ENCODE data around the gene CPSF3. TPM values are rescaled to one million over a fixed set of nuclear protein-coding genes. Genes with fewer than 3 reads are reported as not detected.
"Not testable (repeated sequence)": the region's sequence is repeated elsewhere in the genome, so short reads cannot be mapped to it uniquely, and the experiment has no call there.

The CPSF3 gene
- total RNA-seq, 1 experiment from 2014 or later, result 72.6 TPM

DNA sequence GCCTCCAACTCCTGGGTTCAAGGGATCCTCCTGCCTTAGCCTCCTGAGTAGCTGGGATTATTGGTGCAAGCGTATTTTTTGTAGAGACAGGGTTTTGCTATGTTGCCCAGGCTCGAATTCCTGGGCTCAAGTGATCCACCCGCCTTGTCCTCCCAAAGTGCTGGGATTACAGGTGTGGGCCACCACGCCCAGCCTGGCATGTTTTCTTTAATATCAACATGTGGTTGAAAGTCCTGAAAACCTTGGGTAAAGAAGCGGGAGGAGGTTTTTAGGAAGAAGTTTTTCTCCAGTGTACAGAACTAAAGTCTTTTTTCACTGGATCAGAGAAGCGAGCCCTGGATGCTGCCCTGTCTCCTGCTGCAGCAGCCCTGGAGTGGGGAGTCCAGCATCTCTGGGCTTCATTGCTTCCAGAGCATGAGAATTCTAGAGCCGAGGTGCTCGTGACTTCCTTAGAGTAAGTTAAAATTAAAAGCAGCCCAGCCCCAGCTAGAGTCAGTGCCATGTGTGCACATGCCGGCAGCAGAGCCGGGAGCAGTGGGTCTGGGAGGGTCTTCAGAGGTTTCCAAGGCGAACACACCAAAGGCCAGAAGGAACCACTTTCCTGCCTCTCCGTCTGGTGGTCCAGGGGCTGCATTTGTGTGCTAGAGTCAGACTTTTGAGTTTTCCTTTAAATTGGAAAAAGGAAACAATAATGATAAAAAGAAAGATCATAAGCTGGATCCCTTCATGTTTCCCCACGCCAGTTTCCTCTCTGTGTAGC lies 31.3 kb upstream of the CPSF3 start:
- no peaks in the 10 kb centered on the region for H3K27me3 ChIP-seq (ENCODE audit: low read length)
- no peak overlapping the region for H3K9ac ChIP-seq (ENCODE audit: low read length)
- no peaks in the 10 kb centered on the region for H3K79me2 ChIP-seq (ENCODE audit: low read length)
- no peaks in the 10 kb centered on the region for H3K9me3 ChIP-seq (ENCODE audit: low read length)
- H4K20me1 ChIP-seq (ENCODE audit: insufficient read depth, low read depth, low read length), result no peaks in the 10 kb centered on the region
- H3K27ac ChIP-seq (ENCODE audit: low read length), result no peak overlapping the region
- H3K36me3 ChIP-seq (ENCODE audit: insufficient read depth, low read length), result no peaks in the 10 kb centered on the region
- no peaks in the 10 kb centered on the region for H3K9me2 ChIP-seq (replicated peaks; ENCODE audit: insufficient read depth, low read length)
- H3K4me3 ChIP-seq (ENCODE audit: low read length), result no peak overlapping the region
- no peaks in the 10 kb centered on the region for H3K4me1 ChIP-seq (ENCODE audit: low read length)
- no peak overlapping the region for H3K4me2 ChIP-seq (ENCODE audit: low read depth, low read length, poor library complexity, severe bottlenecking)
- no peak overlapping the region for H2AFZ ChIP-seq (ENCODE audit: low read length)
- no peak for DNase-seq

DNA sequence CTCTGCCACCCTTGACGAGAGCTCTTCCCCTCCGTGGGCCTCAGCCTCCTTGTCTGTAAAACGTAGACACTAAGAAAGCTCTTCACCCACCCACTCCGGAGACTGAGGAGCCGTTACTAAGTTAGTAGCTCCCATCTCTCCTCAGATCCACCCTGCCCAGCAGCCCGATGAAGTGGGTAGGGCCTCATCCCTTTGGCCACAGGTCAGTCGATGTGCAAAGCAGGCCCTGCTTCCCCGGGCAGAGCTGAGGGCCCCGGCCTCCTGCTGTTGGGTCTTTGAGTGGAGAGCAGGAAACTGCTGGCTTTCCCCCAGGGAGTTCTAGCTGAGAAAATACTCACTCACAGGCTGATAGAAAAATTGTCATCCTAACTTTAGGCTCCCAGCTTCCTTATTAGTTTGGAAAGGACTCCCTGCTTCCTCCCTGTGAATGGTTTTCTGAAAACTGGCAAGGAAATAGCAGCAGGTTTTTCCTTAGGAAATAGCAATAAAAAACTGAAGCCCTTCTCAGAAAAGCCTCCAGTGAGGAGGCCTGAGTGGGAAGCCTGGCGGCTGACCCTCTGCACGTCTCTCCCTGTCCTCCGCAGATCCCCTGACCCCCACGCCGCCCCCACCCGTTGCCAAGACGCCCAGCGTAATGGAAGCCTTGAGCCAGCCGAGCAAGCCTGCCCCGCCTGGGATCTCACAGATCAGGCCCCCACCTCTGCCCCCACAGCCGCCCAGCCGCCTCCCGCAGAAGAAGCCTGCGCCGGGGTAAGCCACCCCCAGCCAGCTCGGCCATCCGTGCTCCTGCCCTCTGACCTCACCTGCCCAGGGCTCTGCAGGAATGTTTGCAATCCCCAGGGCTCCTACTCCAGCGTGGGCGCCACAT lies 30.3 kb upstream of the CPSF3 start:
- H3K27me3 ChIP-seq (ENCODE audit: low read length), result no peaks in the 10 kb centered on the region
- no peaks in the 10 kb centered on the region for H3K9me3 ChIP-seq (ENCODE audit: low read length)
- H3K27ac ChIP-seq (ENCODE audit: low read length), result no peak overlapping the region
- H3K4me1 ChIP-seq (ENCODE audit: low read length), result no peaks in the 10 kb centered on the region
- H3K4me2 ChIP-seq (ENCODE audit: low read depth, low read length, poor library complexity, severe bottlenecking), result no peak overlapping the region
- no peaks in the 10 kb centered on the region for H3K9me2 ChIP-seq (replicated peaks; ENCODE audit: insufficient read depth, low read length)
- H3K79me2 ChIP-seq (ENCODE audit: low read length), result no peaks in the 10 kb centered on the region
- H2AFZ ChIP-seq (ENCODE audit: low read length), result no peak overlapping the region
- no peak overlapping the region for H3K4me3 ChIP-seq (ENCODE audit: low read length)
- H4K20me1 ChIP-seq (ENCODE audit: insufficient read depth, low read depth, low read length), result no peaks in the 10 kb centered on the region
- H3K9ac ChIP-seq (ENCODE audit: low read length), result no peak overlapping the region
- no peaks in the 10 kb centered on the region for H3K36me3 ChIP-seq (ENCODE audit: insufficient read depth, low read length)
- no peak for DNase-seq

DNA sequence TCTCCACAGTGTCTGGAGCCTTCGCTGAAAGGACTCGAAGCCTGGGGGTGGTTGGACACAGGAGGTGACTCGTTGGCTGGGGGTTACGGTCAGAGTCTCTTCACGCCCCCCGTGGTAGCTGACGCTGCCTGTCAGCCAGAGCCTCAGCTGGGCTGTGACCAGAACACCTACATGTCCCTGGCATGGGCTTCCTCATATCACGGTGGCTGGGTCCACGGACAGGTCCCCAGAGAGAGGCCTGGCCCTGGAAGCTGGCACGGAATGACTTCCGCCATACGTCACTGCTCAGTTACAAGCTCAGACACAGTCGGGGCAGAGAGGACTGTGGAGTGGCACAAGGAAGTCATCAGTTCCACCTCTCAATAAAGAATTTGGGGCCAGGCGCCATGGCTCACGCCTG lies 28.6 kb upstream of the CPSF3 start:
- H3K36me3 ChIP-seq (ENCODE audit: insufficient read depth, low read length), result no peaks in the 10 kb centered on the region
- H3K4me1 ChIP-seq (ENCODE audit: low read length), result no peaks in the 10 kb centered on the region
- H3K9ac ChIP-seq (ENCODE audit: low read length), result no peak overlapping the region
- H3K4me2 ChIP-seq (ENCODE audit: low read depth, low read length, poor library complexity, severe bottlenecking), result no peak overlapping the region
- H3K4me3 ChIP-seq (ENCODE audit: low read length), result no peak overlapping the region
- no peak overlapping the region for H3K27ac ChIP-seq (ENCODE audit: low read length)
- H2AFZ ChIP-seq (ENCODE audit: low read length), result no peak overlapping the region
- H3K27me3 ChIP-seq (ENCODE audit: low read length), result no peaks in the 10 kb centered on the region
- no peaks in the 10 kb centered on the region for H4K20me1 ChIP-seq (ENCODE audit: insufficient read depth, low read depth, low read length)
- no peak for DNase-seq
- no peaks in the 10 kb centered on the region for H3K9me3 ChIP-seq (ENCODE audit: low read length)
- no peaks in the 10 kb centered on the region for H3K79me2 ChIP-seq (ENCODE audit: low read length)
- no peaks in the 10 kb centered on the region for H3K9me2 ChIP-seq (replicated peaks; ENCODE audit: insufficient read depth, low read length)

DNA sequence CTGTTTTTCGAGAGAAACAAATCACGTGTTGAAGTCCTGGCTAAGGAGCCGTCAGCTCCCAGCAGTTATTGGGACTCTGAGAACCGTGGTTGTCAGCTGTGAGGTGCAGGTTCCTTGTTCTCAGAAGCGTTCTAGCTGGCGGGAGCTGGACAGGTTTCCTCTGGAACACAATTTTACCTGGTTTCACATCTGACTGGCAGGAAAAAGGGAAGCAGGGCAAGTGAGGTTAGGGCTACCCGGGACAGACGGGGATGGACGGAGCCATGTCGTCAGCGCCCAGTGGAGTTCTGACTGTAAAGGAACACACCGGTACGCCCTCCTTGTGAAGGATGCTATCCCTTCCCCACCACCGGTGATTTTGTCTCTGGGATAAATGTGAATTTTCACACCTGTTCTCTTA lies 26.3 kb upstream of the CPSF3 start:
- no peak overlapping the region for H3K27ac ChIP-seq (ENCODE audit: low read length)
- no peaks in the 10 kb centered on the region for H4K20me1 ChIP-seq (ENCODE audit: insufficient read depth, low read depth, low read length)
- DNase-seq, result no peak
- H3K79me2 ChIP-seq (ENCODE audit: low read length), result no peaks in the 10 kb centered on the region
- no peaks in the 10 kb centered on the region for H3K27me3 ChIP-seq (ENCODE audit: low read length)
- H3K4me1 ChIP-seq (ENCODE audit: low read length), result no peaks in the 10 kb centered on the region
- H3K9me3 ChIP-seq (ENCODE audit: low read length), result no peaks in the 10 kb centered on the region
- H3K4me3 ChIP-seq (ENCODE audit: low read length), result no peak overlapping the region
- H3K9me2 ChIP-seq (replicated peaks; ENCODE audit: insufficient read depth, low read length), result no peaks in the 10 kb centered on the region
- no peak overlapping the region for H3K9ac ChIP-seq (ENCODE audit: low read length)
- H2AFZ ChIP-seq (ENCODE audit: low read length), result no peak overlapping the region
- no peak overlapping the region for H3K4me2 ChIP-seq (ENCODE audit: low read depth, low read length, poor library complexity, severe bottlenecking)
- no peaks in the 10 kb centered on the region for H3K36me3 ChIP-seq (ENCODE audit: insufficient read depth, low read length)

DNA sequence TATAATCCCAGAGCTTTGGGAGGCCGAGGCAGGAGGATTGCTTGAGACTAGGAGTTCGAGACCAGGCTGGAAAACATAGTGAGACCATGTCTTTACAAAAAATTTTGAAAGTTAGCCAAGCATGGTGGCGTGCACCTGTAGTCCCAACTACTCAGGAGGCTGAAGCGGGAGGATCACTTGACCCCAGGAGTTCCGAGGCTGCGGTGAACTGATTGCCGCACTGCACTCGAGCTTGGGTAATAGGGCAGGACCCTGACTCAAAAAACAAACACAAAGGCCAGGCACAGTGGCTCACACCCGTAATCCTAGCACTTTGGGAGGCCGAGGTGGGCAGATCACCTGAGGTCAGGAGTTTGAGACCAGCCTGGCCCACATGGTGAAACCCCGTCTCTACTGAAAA lies 25.2 kb upstream of the CPSF3 start:
- not testable (repeated sequence) for H3K27me3 ChIP-seq (ENCODE audit: low read length); H3K4me3 ChIP-seq (ENCODE audit: low read length); H3K27ac ChIP-seq (ENCODE audit: low read length); H3K9me3 ChIP-seq (ENCODE audit: low read length); H3K9me2 ChIP-seq (replicated peaks; ENCODE audit: insufficient read depth, low read length); H3K79me2 ChIP-seq (ENCODE audit: low read length); H2AFZ ChIP-seq (ENCODE audit: low read length); H3K4me1 ChIP-seq (ENCODE audit: low read length); DNase-seq; H4K20me1 ChIP-seq (ENCODE audit: insufficient read depth, low read depth, low read length); H3K4me2 ChIP-seq (ENCODE audit: low read depth, low read length, poor library complexity, severe bottlenecking); H3K36me3 ChIP-seq (ENCODE audit: insufficient read depth, low read length); H3K9ac ChIP-seq (ENCODE audit: low read length)

DNA sequence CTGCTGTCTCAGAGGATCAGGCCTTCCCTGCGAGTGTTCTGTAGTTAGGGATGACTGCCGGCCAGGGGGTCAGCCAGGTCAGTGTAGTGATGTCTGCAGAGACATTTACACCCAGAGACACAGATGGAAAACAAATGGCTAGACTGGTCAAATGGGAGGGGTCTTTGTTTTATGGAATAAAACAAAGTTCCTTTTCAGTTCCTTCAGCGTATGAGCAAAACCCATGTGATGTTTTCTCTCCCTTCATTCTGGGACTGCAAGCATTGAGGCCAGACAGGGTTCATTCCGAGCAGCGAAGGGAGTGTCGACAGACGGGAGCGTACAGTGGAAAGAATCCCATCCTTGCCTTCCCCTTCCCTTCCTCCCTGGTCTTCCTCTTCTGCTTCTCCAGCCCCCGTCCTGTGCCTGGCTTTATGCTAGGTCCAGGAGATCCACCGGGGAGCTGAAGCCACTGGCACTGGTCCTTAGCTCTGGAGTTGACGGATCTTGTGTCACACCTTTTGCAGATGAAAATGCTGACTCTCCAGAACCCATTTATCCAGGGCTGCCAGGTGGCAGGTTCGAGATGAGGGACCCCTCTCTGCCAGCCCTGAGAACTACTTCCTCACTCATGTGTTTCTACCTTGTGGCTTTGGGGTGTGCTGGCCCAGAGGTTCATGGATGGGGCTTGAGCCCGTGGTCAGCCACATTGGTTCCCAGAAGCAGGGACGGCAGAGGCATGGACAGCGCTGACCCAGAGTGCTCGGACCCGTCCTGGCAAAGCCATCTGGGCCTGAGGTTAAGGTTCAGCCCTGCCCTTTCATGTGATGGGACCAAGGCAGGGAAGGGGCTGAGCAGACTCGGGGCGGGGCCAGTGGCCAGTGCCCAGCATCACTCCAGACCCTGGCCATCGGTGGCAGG lies 24.3 kb upstream of the CPSF3 start:
- H3K9me2 ChIP-seq (replicated peaks; ENCODE audit: insufficient read depth, low read length), result no peaks in the 10 kb centered on the region
- H3K27me3 ChIP-seq (ENCODE audit: low read length), result no peaks in the 10 kb centered on the region
- H3K79me2 ChIP-seq (ENCODE audit: low read length), result no peaks in the 10 kb centered on the region
- H3K9ac ChIP-seq (ENCODE audit: low read length), result no peak overlapping the region
- H4K20me1 ChIP-seq (ENCODE audit: insufficient read depth, low read depth, low read length), result no peaks in the 10 kb centered on the region
- no peak overlapping the region for H3K4me2 ChIP-seq (ENCODE audit: low read depth, low read length, poor library complexity, severe bottlenecking)
- no peaks in the 10 kb centered on the region for H3K9me3 ChIP-seq (ENCODE audit: low read length)
- DNase-seq, result no peak
- no peaks in the 10 kb centered on the region for H3K36me3 ChIP-seq (ENCODE audit: insufficient read depth, low read length)
- no peak overlapping the region for H2AFZ ChIP-seq (ENCODE audit: low read length)
- no peak overlapping the region for H3K4me3 ChIP-seq (ENCODE audit: low read length)
- no peak overlapping the region for H3K27ac ChIP-seq (ENCODE audit: low read length)
- peaks cover 5% of the 10 kb centered on the region; the same call in 1 of the 2 replicates for H3K4me1 ChIP-seq (ENCODE audit: low read length)

DNA sequence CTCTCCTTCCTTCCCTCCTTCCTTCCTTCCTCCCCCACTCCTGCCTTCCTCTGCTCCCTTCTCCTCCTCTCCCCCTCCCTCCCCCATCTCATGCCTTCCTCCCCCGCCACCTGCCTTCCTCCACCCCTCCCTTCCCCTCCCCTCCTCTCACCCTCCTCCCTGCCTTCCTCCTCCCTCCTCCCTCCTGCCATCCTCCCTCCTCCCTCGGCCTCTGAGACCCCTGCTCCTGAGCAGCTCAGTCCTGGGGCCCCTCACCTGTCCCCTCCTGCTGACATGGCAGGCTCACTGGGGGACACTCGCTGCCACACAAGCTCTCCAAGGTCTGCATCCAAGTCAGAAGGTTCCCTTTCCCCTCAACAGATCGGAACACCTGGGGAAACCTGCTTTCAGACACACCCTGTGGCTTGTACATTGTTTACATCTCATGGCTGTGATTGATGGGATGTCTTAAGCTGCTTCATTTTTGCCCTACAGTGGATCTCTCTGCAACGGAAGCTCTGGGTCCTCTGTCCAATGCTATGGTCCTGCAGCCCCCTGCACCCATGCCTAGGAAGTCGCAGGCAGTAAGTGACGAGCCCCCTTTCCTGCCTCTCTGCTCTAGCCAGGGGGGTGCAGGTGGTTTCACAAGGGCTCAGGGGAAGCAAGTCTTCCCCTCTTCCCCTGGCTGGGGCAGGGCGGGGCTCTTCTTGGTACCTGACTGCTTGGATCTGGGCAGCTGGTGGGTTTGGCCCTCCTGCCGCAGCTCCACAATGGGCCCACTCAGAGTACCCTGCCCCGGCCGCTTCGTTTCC lies 23.0 kb upstream of the CPSF3 start:
- no peaks in the 10 kb centered on the region for H3K36me3 ChIP-seq (ENCODE audit: insufficient read depth, low read length)
- H3K27ac ChIP-seq (ENCODE audit: low read length), result no peak overlapping the region
- no peaks in the 10 kb centered on the region for H3K79me2 ChIP-seq (ENCODE audit: low read length)
- no peaks in the 10 kb centered on the region for H3K27me3 ChIP-seq (ENCODE audit: low read length)
- H3K4me1 ChIP-seq (ENCODE audit: low read length), result peaks cover 5% of the 10 kb centered on the region; the same call in 1 of the 2 replicates
- no peaks in the 10 kb centered on the region for H3K9me3 ChIP-seq (ENCODE audit: low read length)
- no peak overlapping the region for H2AFZ ChIP-seq (ENCODE audit: low read length)
- H3K4me3 ChIP-seq (ENCODE audit: low read length), result no peak overlapping the region
- H3K4me2 ChIP-seq (ENCODE audit: low read depth, low read length, poor library complexity, severe bottlenecking), result no peak overlapping the region
- H4K20me1 ChIP-seq (ENCODE audit: insufficient read depth, low read depth, low read length), result no peaks in the 10 kb centered on the region
- H3K9ac ChIP-seq (ENCODE audit: low read length), result no peak overlapping the region
- H3K9me2 ChIP-seq (replicated peaks; ENCODE audit: insufficient read depth, low read length), result no peaks in the 10 kb centered on the region
- DNase-seq, result no peak

Measured in Karpas-422 (cell line).